Suprapubic skin (tissue), 3 donors: ENCODE results near the gene ELMO1.

ENCODE experiments used
- CTCF ChIP-seq, 2 donors: fragments of 200-600 bp in 1 of 2; fragments of 450-650 bp in 1 of 2; sonication (generic) in 1 of 2; IDR thresholded peaks; one replicate each; pipeline ENCODE4 v1.5.1; 2016 to 2019; ENCODE audit warnings: antibody characterized with exemption in 2 of 2, mild to moderate bottlenecking in 1 of 2, moderate library complexity in 1 of 2
- EP300 ChIP-seq: sonication (generic); formaldehyde crosslinking; IDR thresholded peaks from one replicate; pipeline ENCODE4 v1.6.1; 2017; ENCODE audit warnings: antibody characterized with exemption
- POLR2A ChIP-seq, 2 donors: fragments of 450-650 bp; IDR thresholded peaks; one replicate each; pipeline ENCODE4 v1.6.1; 2017; ENCODE audit warnings: antibody characterized with exemption in 2 of 2, mild to moderate bottlenecking in 2 of 2, moderate library complexity in 2 of 2

- no peak for TF ChIP-seq EP300
- no peak for TF ChIP-seq CTCF (IDR thresholded peaks at IDR 0.05)
- no peak for TF ChIP-seq POLR2A (IDR thresholded peaks at IDR 0.05)
These were observed 7.3 kb downstream of the ELMO1 start for GRCh38 chr7:37441386-37441760.
